HG03457 (cell line): ENCODE data around the gene WNT10A.
"Not testable (repeated sequence)": the region's sequence is repeated elsewhere in the genome, so short reads cannot be mapped to it uniquely, and the experiment has no call there.

ENCODE experiments used
- ATAC-seq: cut with Tn5 transposase; IDR thresholded peaks from one replicate; pipeline ENCODE4 v1.9.1; 2021; ENCODE audit warnings: moderate number of reproducible peaks; ENCODE audit not compliant: unreplicated experiment

Gene WNT10A

GRCh38 chr2:218927876-218928275 is 47.2 kb downstream of the WNT10A start:
- no peak for ATAC-seq

GRCh38 chr2:218930488-218930887 is 49.8 kb downstream of the WNT10A start:
- not testable (repeated sequence) for ATAC-seq

- not testable (repeated sequence) for ATAC-seq
Observed at GRCh38 chr2:218931751-218932150, 51.1 kb downstream of the WNT10A start.
